Measurements from ENCODE around the gene MND1.
A peak's percentile ranks its signal among the peaks of the same experiment; 100 is the strongest.

The MND1 gene

GRCh38 chr4:153346563-153346962 is 2.1 kb downstream of the MND1 start:
- no peak for DNase-seq

DNA sequence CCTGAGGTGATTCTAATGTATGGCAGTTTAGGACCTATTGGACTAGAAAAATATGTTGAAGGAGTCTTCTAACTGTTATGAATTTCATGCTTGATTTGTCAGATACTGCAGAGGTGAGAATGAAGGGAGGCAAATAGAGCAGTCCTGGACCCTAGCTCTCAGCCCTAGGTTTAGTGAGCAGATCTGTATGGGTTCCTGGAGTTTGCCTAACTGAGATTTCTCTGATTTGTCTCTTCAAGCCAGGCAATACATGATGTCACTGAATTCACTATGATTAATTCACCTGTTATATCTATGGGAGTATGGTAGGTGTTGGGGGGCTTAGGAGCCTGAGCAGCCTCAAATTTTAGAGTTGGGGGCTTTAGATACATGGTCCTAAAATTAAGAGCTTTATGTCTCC is 2.6 kb downstream of the MND1 start:
- DNase-seq, result no peak

- no peak for DNase-seq
Measured at GRCh38 chr4:153348006-153348405, 3.5 kb downstream of the MND1 start.

- DNase-seq, result no peak
Measured at GRCh38 chr4:153349206-153349805, 4.8 kb downstream of the MND1 start.

DNA sequence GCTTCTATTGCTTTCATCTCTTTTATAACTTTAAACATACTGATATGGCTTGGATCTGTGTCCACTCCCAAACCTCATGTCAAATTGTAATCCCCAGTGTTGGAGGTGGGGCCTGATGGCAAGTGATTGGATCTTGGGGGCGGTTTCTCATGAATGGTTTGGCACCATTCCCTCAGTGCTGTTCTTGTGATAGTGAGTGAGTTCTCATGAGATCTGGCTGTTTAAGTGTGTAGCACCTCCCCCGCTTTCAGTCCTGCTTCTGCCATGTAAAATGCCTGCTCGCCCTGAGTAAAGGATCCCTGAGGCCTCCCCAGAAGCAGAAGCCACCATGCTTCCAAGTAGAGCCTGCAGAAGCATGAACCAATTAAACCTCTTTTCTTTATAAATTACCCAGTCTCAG is 17.7 kb downstream of the MND1 start:
- no peak for DNase-seq

DNA sequence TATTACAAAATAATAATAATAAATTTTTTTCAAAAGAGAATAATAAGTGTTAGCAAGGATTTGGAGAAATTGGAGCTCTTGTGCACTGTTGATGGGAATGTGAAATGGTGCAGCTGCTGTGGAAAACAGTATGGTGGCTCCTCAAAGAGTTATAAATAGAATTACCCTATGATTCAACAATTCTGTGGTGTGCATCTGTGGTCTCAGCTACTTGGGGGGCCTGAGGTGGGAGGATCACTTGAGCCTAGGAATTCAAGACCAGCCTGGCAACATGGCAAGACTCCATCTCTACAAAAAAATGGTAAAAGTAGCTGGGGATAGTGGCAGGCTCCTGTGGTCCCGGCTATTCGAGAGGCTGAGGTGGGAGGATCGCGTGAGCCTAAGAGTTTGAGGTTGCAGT is 19.6 kb downstream of the MND1 start:
- DNase-seq, result no peak

- no peak for DNase-seq
Measured at GRCh38 chr4:153365003-153365402, 20.5 kb downstream of the MND1 start.

DNA sequence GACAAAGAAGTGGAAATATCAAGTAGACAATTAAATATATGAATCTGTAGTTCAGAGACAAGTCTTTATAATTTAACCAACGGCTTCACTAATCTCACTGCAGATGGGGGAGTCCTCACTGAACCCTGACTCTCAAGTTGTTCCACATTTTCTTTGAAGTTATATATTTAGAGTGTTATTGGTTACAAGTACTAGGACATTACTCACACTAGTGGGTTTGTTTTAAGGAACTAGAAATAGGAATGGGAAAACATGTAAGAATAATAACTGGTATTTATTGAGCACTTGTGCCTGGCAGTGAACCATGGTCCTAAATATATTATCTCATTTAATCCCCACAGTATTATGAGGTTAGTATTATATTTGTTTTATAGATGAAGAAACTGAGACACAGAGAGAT is 22.0 kb downstream of the MND1 start:
- DNase-seq, result no peak

DNA sequence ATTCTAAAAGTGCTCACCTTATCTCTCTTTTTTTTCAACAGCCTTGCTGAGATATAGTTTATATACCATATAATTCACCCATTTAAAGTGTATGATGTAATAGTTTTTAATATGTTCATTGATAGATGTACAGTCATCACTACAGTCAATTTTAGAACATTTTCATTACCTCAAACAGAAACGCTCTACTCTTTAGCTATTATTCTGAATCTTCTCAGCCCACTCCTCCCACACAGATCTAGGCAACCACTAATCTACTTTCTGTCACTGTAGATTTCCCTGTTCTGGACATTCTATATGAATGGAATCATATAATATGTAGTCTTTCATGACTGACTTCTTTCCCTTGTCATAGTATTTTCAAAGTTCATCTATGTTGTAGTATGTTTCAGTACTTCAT is 22.6 kb downstream of the MND1 start:
- no peak for DNase-seq

DNA sequence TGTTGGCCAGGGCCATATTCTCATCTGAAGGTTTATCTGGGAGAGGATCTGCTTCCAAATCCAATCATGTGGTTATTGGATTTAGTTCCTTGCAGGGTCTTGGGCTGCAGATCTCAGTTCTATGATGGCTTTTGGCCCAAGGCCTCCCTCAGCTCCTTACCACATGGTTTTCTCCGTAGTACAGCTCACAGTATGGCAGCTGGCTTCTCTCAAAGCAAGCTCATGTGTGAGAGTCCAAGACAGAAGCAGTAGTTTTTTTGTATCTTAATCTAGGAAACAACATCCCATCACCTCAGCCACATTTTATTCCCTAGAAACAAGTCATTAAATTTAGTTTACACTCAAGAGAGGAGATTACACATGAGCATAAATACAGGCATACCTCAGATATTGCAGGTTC is 24.5 kb downstream of the MND1 start:
- DNase-seq, result no peak

DNA sequence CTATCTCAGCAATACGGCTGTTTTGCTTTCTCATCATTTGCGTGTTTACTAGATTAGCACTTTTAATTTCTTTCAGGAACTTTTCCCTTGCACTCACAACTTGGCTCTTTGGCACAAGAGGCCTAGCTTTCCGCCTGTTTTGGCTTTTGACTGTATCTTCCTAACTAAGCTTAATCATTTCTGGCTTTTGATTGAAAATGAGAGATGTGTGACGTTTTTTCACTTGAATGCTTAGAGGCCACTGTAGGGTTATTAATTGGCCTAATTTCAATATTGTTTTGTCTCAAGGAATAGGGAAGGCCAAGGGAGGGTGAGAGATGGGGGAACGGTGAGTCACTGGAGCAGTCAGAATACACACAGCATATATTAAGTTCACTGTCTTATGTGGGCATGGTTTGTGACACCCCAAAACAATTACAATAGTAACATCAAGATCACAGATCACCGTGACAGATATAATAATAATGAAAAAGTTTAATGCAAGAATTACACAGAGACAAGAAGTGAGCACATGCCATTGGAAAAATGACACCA is 27.3 kb downstream of the MND1 start:
- peak; percentile 17 for DNase-seq

GRCh38 chr4:153372967-153373562 is 28.6 kb downstream of the MND1 start:
- no peak for DNase-seq

DNA sequence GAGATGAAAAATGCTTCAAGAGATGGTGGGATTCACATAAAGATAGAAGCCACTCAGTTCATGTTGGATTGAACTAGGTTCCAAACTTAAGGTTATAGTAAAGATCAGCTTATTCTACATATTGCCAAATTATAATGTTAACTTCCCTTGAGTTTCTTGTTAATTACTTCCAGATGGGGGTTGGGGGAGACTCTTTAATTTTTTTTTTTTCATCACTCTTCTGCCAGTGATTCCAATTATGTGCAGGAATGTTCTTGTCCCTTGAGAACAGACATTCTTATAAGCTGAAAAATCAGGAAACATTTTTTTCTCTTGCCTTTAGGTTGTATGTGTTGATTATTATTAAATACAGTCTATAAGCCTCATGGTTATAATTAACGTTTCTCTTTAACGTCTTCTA is 30.0 kb downstream of the MND1 start:
- no peak for DNase-seq

DNA sequence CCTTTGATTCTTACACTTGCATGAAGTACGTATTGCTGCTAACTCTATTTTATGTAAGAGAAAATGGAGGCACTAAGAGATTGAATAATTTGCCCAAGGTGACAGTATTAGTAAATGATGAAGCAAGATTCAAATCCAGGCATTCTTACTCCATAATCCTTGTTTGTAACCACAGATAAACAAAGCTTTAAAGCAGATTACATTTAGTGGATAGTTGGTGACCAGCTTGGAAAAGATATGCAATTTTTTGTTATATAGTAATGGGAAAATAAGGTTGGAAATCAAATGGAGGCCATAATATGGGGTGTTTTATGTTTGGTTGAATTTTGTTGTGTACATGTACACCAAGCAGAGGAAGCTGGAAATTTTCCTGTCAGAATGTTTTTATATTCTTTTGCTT is 30.8 kb downstream of the MND1 start:
- DNase-seq, result no peak

DNA sequence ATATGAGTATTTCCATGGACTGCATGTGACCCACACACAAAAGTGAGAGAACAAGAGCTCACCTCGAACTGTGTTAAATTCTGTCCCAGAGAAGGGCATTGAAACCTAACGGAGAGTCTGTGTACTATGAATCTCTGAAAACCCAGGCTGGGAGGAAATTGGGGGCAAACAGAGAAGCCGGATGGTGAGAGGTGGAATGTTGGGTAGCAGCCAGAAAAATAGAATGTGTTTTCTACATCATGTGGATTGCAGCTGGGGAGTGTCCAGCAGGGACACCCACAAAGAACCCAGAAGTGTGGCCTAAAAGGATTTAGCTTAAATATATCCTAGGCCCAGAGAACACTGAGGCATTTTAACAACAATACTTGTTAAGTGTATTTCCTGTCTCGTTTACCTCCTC is 38.6 kb downstream of the MND1 start:
- no peak for DNase-seq

GRCh38 chr4:153384160-153384559 is 39.7 kb downstream of the MND1 start:
- DNase-seq, result no peak

GRCh38 chr4:153385784-153386183 is 41.3 kb downstream of the MND1 start:
- no peak for DNase-seq

DNA sequence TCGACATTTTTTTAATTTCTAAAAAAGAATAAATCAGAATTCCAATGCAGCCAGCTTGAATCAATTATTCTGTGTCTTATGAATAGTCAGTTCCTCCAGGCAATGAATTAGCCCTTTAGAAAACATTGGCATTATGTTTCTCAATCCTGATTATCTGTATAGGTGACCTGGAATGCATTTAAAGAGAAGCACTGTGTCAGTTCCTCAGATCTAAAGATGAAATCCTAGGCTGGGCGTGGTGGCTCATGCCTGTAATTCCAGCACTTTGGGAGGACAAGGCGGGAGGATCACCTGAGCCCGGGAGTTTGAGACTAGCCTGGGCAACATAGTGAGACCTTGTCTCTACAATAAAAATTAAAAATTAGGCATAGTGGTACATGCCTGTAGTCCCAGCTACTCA is 43.5 kb downstream of the MND1 start:
- DNase-seq, result no peak

GRCh38 chr4:153393397-153393796 is 48.9 kb downstream of the MND1 start:
- no peak for DNase-seq

DNA sequence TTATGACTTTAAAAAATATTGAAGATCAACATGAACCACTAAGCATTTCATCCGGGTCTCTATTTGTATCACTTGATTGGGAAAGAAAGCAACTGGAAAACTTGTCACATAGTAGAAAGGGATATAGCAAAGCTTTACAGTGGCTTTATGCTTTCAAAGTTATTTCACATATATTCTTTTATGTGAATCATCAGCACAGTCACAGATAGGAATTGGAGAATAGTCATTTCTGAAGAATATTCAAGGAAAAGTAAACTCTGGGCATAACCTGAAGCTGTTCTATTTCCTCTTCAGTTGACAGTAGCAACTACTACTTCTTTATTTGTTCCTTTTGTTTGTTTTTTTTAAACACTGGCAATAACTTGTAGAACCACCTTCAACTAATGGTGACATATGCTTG is 50.5 kb downstream of the MND1 start:
- no peak for DNase-seq

DNA sequence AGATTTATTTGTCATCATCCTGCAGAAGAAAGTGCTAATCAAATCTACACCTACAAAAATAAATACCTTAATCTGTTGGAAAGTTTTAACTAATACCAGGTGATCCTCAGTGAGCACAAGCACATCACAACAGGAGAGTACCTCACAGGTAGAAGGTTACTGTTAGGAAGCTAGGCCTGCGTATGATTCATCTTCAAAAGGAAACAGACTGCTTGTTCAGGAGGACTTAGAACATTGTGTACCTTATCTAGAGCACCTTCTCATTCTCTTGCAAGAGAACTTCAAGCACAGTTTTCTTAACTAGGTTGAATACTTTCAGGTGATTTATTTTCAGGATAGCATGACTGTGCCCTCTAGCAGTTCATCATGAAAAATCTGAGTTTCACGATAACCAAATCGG is 54.2 kb downstream of the MND1 start:
- DNase-seq, result no peak

DNA sequence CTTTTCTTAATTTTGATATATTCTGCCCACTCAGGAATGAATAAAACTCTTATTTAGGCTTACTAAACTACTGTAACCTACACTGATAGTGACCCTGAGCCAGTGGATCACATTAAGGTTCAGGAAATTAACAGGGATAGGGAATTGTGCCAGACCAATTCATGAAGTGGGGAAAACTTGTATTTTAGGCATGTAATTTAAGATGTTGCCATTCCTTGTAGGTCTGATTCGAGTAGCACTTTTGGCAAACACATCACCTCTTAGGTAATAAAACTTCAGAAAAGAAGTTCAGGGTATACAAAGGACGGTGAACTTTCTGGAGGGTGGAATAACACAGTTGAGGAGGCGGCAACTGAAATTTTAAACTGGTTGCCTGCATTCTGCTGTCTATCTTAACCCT is 54.9 kb downstream of the MND1 start:
- no peak for DNase-seq

- DNase-seq, result no peak
Measured at GRCh38 chr4:153401501-153401900, 57.0 kb downstream of the MND1 start.

DNA sequence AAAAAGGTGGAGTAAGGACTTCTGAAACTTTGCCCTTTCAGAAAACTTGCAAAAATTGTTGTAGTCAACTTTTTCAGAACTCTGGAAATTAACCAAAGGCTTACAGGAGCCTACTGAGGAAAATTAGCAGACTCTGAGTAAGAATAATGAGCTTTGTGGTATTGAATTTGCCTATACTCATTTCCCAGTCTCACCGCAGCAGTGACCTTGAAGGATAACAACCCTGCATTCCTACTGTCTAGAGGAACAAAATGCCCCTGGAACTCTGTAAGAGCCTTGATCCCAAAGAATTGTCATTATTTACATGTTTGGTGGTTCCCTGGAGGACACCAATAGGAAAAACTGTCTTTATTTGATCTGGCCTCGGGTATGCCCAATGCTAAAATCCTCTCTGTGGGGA is 57.9 kb downstream of the MND1 start:
- DNase-seq, result no peak

DNA sequence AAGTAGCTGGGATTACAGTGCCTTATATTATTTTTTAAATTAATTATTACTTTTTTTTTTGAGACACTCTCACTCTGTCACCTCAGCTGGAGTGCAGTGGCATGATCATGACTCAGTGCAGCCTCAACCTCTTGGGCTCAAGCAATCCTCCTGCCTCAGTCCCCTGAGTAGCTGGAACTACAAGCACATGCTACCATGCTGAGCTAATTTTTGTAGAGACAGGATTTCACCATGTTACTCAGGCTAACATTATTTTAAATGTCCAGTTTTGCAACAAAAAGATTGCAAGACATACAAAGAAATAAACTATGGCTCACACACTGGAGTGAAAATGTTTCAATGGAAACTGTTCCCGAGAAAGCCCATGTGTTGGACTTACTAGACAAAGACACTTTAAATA is 59.2 kb downstream of the MND1 start:
- DNase-seq, result no peak
